ACC112 (cell line): ENCODE results near the gene CAMP.
"Not testable (repeated sequence)": the region's sequence is repeated elsewhere in the genome, so short reads cannot be mapped to it uniquely, and the experiment has no call there.

ENCODE experiments used
- H2AFZ ChIP-seq: fragments of 200-600 bp; sonication (generic); one replicate; pipeline ENCODE4 v1.6.0; 2017; ENCODE audit warnings: antibody characterized with exemption, low read length; ENCODE audit not compliant: unreplicated experiment
- H3K27ac ChIP-seq: fragments of 200-600 bp; sonication (generic); 2 replicates; pipeline ENCODE4 v1.5.1; 2014; ENCODE audit warnings: low read depth, mild to moderate bottlenecking, antibody characterized with exemption, low read length, moderate library complexity
- H3K27me3 ChIP-seq: fragments of 200-600 bp; sonication (generic); 2 replicates; pipeline ENCODE4 v1.6.1; 2014; ENCODE audit warnings: mild to moderate bottlenecking, antibody characterized with exemption, low read length, moderate library complexity, mixed read lengths; ENCODE audit not compliant: insufficient read depth
- H3K36me3 ChIP-seq: fragments of 200-600 bp; sonication (generic); 2 replicates; pipeline ENCODE4 v1.6.1; 2016; ENCODE audit warnings: mild to moderate bottlenecking, antibody characterized with exemption, low read length, moderate library complexity, mixed read lengths; ENCODE audit not compliant: insufficient read depth
- H3K4me1 ChIP-seq: fragments of 200-600 bp; sonication (generic); one replicate; pipeline ENCODE4 v1.6.1; 2016; ENCODE audit warnings: low read length, mixed read lengths; ENCODE audit not compliant: insufficient read depth, unreplicated experiment, control insufficient read depth
- H3K4me3 ChIP-seq: fragments of 200-600 bp; sonication (generic); 2 replicates; pipeline ENCODE4 v1.5.1; 2014; ENCODE audit warnings: mild to moderate bottlenecking, low read depth, low read length
- H3K79me2 ChIP-seq: fragments of 200-600 bp; sonication (generic); one replicate; pipeline ENCODE4 v1.6.0; 2016; ENCODE audit warnings: low read length; ENCODE audit not compliant: control insufficient read depth, unreplicated experiment, insufficient read depth

CAMP gene

DNA sequence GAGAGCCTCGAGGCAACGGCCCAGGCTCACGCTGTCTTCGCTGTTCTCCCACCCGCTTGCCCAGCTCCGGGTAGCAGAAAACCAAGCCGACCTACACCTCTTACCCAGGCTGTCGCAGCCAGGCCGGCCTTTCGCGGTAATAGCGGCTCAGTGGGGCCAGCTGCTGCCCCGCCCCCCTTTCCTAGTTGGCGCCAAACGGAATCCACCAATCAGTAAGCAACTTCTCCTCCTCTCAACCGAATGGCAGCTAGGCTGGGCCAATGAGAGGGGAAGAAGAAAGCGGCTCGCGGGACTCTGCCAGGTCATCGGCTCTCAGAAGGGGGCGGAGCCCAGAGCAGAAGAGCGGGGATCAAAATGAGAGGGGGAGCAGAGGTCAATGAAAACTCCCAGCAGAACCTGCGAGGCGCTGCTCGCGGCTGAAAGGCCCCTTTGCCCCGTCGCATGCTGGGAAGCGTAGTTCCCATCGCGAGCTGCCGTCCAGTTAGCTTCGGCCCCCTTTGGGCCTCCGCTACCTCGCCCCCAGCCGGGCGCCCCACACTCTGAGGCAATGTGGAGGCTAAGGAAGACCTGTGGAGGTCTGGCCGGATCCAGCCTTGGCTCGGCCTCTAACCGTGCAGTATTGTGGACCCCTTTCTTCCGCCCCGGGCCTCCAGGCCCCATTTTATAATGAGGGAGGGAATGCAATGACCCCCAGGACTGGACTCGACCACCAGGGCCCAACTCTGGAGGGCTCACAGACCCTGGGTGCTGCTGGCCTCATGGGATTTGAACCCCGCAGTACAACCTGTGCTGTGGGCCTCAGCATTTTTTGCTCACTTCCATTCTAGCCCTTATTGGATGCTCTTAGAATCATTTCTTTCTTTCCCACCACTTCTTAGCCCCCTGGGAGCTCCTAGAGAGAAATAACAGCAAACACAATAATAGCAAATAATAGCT, 34.8 kb upstream of the CAMP start, which contains the start of gene CDC25A:
Gene CDC25A, minus strand, starts transcription at position 152 of the 936 bp plus-strand sequence. CDS start 470 bp downstream, outside the sequence.
- peak within 1 kb of the TSS; percentile 84 for H3K4me3 ChIP-seq
- peaks cover 41% of the 10 kb centered on the region for H3K79me2 ChIP-seq
- H3K4me1 ChIP-seq = peaks cover 13% of the 10 kb centered on the region
- H3K36me3 ChIP-seq = peaks cover 23% of the 10 kb centered on the region
- peak within 1 kb of the TSS; percentile 77 for H3K27ac ChIP-seq
- peak within 1 kb of the TSS; percentile 98 for H2AFZ ChIP-seq
- H3K27me3 ChIP-seq = no peaks in the 10 kb centered on the region

DNA sequence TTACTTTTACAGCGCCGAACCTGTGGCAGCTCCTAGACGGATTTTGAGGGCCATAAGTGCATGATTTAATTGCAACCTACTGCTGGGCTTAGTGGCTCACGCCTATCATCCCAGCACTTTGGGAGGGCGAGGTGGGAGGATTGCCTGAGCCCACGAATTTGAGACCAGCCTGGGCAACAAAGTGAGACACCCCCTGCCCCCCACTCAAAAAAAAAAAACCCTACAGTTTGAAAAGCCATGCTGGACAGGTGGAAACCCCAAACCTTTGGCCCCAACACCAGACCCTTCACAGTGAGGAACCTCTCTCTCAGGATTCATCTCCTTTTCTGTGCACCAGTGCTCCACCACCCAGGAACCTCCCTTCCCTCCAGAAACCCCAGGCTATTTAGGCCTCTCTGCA, 34.0 kb upstream of the CAMP start:
- Histone ChIP-seq H3K27ac (no peak overlapping the region), H3K36me3 (peaks cover 16% of the 10 kb centered on the region), H3K4me1 (peaks cover 16% of the 10 kb centered on the region), H3K79me2 (peaks cover 34% of the 10 kb centered on the region), H2AFZ (peak overlapping the region; percentile 98), H3K4me3 (no peak overlapping the region), H3K27me3 (no peaks in the 10 kb centered on the region)

DNA sequence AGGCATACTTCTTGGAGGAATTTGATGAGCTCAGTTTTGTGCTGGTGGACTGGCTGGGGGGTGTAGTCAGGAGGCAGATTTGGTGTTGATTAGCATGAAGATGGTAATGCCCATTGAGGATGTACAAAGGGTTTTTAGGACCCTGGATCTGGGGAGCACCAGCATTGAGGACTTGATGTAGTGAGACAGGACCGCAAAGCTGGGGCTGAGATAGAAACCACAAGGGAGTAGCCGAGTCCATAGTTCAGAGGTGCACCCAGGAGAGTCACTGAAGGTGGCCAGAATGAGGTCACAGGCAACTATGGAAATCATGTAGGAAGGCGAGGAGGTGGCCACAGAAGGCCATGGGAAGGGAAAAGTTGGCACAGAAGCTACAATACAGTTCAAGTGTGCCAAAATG, 32.4 kb upstream of the CAMP start:
- no peaks in the 10 kb centered on the region for H3K27me3 ChIP-seq
- H2AFZ ChIP-seq = no peak overlapping the region
- H3K4me1 ChIP-seq = peaks cover 15% of the 10 kb centered on the region
- H3K27ac ChIP-seq = no peak overlapping the region
- H3K79me2 ChIP-seq = peaks cover 20% of the 10 kb centered on the region
- peaks cover 2% of the 10 kb centered on the region; the same call in 1 of the 2 replicates for H3K36me3 ChIP-seq
- no peak overlapping the region for H3K4me3 ChIP-seq

DNA sequence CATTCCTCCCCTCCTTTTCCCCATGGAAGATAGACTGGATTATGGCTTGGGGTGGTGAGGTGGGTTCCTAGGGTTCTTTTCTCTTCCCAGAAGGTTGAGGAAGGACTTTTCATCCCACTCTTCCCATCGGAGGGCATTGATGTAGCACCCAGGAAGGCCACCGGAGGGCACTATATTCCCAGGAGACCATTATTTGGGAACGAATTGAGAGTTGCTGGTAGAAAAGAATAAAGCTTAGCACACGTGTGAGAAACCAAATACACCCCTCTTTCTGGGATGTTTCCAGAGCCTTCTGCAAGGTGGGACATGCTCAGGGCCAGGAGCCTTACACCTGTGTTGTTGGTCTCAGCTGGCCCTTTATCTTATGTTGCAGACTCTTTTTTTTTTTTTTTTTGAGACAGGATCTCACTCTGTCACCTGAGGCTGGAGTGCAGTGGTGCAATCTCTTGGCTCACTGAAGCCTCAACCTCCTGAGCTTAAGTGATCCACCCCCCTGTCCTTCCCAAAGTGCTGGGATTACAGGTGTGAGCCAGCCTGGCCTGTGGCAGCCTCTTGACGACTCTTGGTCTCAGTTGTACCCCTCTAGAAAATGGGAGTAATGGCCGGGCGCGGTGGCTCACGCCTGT, 28.7 kb upstream of the CAMP start:
- no peak overlapping the region for H3K4me3 ChIP-seq
- no peaks in the 10 kb centered on the region for H3K36me3 ChIP-seq
- H3K4me1 ChIP-seq = peaks cover 6% of the 10 kb centered on the region
- H3K27me3 ChIP-seq = no peaks in the 10 kb centered on the region
- no peak overlapping the region for H3K27ac ChIP-seq
- peak overlapping the region; percentile 43 for H2AFZ ChIP-seq
- H3K79me2 ChIP-seq = no peaks in the 10 kb centered on the region

DNA sequence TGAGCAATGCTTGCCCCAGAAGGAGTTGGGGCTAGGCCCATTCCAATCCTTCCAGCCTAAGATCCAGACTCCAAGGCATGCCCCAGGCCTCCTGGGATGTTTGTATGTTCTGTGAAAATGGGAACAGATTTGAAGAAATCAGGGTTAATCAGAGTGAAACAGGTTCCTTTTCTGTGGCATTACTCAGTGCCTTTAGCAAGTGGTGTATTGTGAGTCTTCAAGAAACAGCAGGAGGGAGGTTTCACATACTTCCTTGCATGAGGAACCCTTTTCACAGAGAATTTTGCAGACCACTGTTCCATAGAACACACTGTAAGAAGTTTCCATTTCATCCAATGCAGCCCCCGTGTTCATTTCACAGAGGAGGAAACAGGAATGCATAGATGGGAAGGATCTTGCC, 26.7 kb upstream of the CAMP start:
- Histone ChIP-seq H3K4me1 (peaks cover 6% of the 10 kb centered on the region), H3K27me3 (no peaks in the 10 kb centered on the region), H2AFZ (no peak overlapping the region), H3K79me2 (no peaks in the 10 kb centered on the region), H3K36me3 (no peaks in the 10 kb centered on the region), H3K27ac (no peak overlapping the region), H3K4me3 (no peak overlapping the region)

DNA sequence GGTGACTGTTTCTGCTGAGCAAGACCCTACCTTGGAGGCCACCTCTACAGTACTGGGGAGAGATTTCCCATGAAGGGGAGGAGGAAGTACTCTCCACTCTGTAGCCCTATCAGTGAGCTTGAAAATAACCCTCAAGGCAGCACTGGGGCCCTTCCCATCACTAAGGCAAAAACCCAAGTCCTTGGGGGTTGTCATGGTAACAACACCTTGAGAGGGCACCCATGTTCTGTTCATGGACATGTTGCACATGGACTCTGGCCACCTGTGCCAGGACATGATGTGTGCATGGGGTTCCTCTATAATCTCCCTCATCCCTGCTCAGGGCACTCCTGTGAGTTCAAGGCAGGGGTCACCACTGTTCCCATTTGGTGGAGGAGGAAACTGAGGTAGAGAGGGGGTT, 24.2 kb upstream of the CAMP start:
- H3K79me2 ChIP-seq = no peaks in the 10 kb centered on the region

DNA sequence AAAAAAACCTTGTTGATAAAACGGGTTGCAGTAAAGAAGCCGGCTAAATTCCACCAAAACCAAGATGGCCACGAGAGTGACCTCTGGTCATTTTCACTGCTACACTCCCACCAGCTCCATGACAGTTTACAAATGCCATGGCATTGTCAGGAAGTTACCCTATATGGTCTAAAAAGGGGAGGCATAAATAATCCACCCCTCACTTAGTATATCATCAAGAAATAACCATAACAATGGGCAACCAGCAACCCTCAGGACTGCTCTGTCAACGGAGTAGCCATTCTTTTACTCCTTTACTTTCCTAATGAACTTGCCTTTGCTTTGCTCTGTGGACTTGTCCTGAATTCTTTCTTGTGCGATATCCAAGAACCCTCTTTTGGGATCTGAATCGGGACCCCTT, 20.7 kb upstream of the CAMP start:
- H2AFZ ChIP-seq = no peak overlapping the region
- no peak overlapping the region for H3K27ac ChIP-seq
- H3K36me3 ChIP-seq = no peaks in the 10 kb centered on the region
- H3K4me1 ChIP-seq = no peaks in the 10 kb centered on the region
- no peaks in the 10 kb centered on the region for H3K27me3 ChIP-seq
- no peak overlapping the region for H3K4me3 ChIP-seq
- no peaks in the 10 kb centered on the region for H3K79me2 ChIP-seq

More for the DNA sequence above, 24.2 kb upstream of the CAMP start:
- Histone ChIP-seq H2AFZ (no peak overlapping the region), H3K4me1 (peaks cover 5% of the 10 kb centered on the region), H3K27ac (no peak overlapping the region), H3K4me3 (no peak overlapping the region), H3K27me3 (no peaks in the 10 kb centered on the region), H3K36me3 (no peaks in the 10 kb centered on the region)

DNA sequence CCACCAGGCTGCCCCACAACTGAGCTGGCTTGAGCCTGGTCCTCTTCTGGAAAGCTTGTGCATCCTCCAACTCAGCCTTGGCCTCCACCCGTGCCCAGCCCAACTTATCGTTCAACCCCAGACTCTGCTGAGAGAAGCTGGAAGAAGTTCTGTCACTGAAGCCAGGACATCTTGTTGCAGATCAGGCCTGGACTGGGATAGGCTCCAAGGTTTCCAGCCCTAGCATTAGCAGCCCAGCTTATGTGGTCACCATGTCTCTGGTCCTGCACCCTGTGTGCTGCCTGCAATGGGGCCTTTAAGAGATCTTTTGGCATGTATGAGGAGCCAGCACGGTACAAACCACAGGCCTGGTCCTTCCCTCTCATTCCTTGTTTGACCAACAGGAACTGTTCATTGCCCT, 15.2 kb upstream of the CAMP start:
- H3K36me3 ChIP-seq = no peaks in the 10 kb centered on the region
- H3K4me3 ChIP-seq = no peak overlapping the region
- H3K79me2 ChIP-seq = no peaks in the 10 kb centered on the region
- H2AFZ ChIP-seq = no peak overlapping the region
- no peak overlapping the region for H3K27ac ChIP-seq
- H3K27me3 ChIP-seq = no peaks in the 10 kb centered on the region
- H3K4me1 ChIP-seq = no peaks in the 10 kb centered on the region

DNA sequence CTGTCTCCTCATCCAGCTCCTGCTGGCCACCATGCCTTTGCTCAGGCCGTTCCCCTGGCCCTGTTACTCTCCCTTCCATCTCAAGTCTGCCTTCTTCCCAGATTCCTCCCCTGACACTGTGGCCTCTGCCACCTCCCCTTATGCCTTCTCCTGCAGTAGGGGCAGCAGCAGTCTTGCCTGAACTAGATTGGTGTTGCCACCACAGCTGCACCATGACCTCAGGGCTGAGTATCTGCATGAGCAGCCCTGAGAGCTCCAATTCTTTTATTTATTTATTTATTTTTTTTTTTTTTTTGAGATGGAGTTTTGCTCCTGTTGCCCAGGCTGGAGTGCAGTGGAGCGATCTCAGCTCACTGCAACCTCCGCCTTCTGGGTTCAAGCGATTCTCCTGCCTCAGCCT, 13.8 kb upstream of the CAMP start:
- Histone ChIP-seq H2AFZ (no peak overlapping the region), H3K36me3 (no peaks in the 10 kb centered on the region), H3K4me3 (no peak overlapping the region), H3K4me1 (no peaks in the 10 kb centered on the region), H3K79me2 (no peaks in the 10 kb centered on the region), H3K27ac (no peak overlapping the region), H3K27me3 (no peaks in the 10 kb centered on the region)

DNA sequence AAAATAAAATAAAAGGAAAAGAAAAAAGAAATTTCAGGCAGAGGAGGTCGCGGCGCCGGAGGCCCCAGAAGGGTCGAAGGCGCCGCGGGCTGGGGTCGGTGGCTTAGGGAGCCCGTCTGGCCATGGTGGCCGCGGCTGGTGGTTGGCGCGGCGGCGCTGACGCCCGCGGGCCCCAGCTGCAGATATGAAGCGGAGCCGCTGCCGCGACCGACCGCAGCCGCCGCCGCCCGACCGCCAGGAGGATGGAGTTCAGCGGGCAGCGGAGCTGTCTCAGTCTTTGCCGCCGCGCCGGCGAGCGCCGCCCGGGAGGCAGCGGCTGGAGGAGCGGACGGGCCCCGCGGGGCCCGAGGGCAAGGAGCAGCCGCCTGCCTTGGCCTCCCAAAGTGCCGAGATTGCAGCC, 12.8 kb upstream of the CAMP start:
- H3K27me3 ChIP-seq, H3K4me3 ChIP-seq, H3K36me3 ChIP-seq, H3K79me2 ChIP-seq, H3K27ac ChIP-seq, H2AFZ ChIP-seq, H3K4me1 ChIP-seq: not testable (repeated sequence)

DNA sequence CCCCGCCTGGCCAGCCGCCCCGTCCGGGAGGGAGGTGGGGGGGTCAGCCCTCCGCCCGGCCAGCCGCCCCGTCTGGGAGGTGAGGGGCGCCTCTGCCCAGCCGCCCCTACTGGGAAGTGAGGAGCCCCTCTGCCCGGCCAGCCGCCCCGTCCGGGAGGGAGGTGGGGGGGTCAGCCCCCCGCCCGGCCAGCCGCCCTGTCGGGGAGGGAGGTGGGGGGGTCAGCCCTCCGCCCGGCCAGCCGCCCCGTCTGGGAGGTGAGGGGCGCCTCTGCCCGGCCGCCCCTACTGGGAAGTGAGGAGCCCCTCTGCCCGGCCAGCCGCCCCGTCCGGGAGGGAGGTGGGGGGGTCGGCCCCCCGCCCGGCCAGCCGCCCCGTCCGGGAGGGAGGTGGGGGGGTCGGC, 11.5 kb upstream of the CAMP start:
- not testable (repeated sequence) for H3K79me2 ChIP-seq

More for the DNA sequence above, 11.5 kb upstream of the CAMP start:
- not testable (repeated sequence) for H2AFZ ChIP-seq, H3K4me3 ChIP-seq, H3K36me3 ChIP-seq, H3K4me1 ChIP-seq, H3K27me3 ChIP-seq, H3K27ac ChIP-seq
